H1 (cell line): ENCODE results near the gene OR9G4.

ENCODE experiments used
- CTCF ChIP-seq, 3 experiments: IDR thresholded peaks; 1 replicate in 2 of 3; 2 replicates in 1 of 3; pipeline versions ENCODE4 v1.5.1 to v1.6.1; 2011; ENCODE audit warnings: low read length in 3 of 3, mild to moderate bottlenecking in 3 of 3, inconsistent platforms in 2 of 3, low read depth in 1 of 3, moderate library complexity in 1 of 3; ENCODE audit not compliant: insufficient read depth in 1 of 3; ENCODE audit errors: control extremely low read depth in 1 of 3
- TF ChIP-seq, protein P1 (sequence below): IDR thresholded peaks from 2 replicates; pipeline ENCODE4 v1.6.1; 2011; ENCODE audit warnings: low read length, improper control_type of control experiment

DNA sequence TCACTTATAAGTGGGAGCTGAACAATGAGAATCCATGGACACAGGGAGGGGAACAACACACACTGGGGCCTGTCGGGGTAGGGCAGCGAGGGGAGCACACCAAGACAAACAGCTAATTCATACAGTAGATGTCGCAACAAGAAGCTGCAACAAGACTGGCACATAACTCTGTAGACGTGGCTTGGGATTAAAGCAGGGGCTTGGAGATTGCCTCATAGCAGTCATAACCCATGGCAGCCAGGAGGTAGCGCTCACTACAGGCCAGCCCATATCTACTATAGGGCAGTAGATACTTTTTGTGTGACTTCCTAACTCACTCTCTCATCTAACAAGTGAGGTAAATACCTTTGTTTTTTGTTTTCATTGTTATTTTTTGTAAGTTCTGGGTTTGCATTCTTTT, 1.7 kb upstream of the OR9G4 start:
- peak; percentile 35 to 63 (median 44) for TF ChIP-seq CTCF (IDR thresholded peaks at IDR 0.05; ENCODE audit: control extremely low read depth in 1 of 3, insufficient read depth in 1 of 3, low read depth in 1 of 3, low read length in 3 of 3)
- TF ChIP-seq, protein P1, sequence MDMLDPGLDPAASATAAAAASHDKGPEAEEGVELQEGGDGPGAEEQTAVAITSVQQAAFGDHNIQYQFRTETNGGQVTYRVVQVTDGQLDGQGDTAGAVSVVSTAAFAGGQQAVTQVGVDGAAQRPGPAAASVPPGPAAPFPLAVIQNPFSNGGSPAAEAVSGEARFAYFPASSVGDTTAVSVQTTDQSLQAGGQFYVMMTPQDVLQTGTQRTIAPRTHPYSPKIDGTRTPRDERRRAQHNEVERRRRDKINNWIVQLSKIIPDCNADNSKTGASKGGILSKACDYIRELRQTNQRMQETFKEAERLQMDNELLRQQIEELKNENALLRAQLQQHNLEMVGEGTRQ, result no peak
